Gastrocnemius medialis (tissue), 4 donors: Measurements from ENCODE around the gene GPNMB. TPM values are rescaled to one million over a fixed set of nuclear protein-coding genes. Genes with fewer than 3 reads are reported as not detected.
A peak's percentile ranks its signal among the peaks of the same experiment; 100 is the strongest.

Source experiments
- ATAC-seq, 2 donors: fragments of 150-250 bp; one replicate each; pipeline ENCODE4 v1.9.1; 2016
- DNase-seq, 2 donors: peaks; one replicate each; pipeline ENCODE4 v3.0.0-alpha.2; 2019
- H3K27ac ChIP-seq, 4 donors: fragments of 200-600 bp; sonication (generic); 1 replicate in 1 of 4; 2 replicates in 3 of 4; pipeline ENCODE4 v1.5.1; 2016 to 2018; ENCODE audit warnings: mild to moderate bottlenecking in 2 of 4, moderate library complexity in 1 of 4
- H3K27me3 ChIP-seq, 3 donors: fragments of 200-600 bp; sonication (generic) in 2 of 3; 1 replicate in 1 of 3; 2 replicates in 2 of 3; pipeline versions ENCODE4 v1.5.1 to v1.6.0; 2016 to 2019; ENCODE audit warnings: mild to moderate bottlenecking in 1 of 3, moderate library complexity in 1 of 3
- H3K36me3 ChIP-seq, 2 donors: fragments of 200-600 bp; sonication (generic) in 1 of 2; one replicate each; pipeline ENCODE4 v1.5.1; 2017 to 2018
- H3K4me1 ChIP-seq, 2 donors: fragments of 200-600 bp; sonication (generic) in 1 of 2; one replicate each; pipeline ENCODE4 v1.5.1; 2016 to 2017; ENCODE audit warnings: mild to moderate bottlenecking in 2 of 2
- H3K4me3 ChIP-seq, 4 donors: fragments of 200-600 bp; sonication (generic) in 3 of 4; 1 replicate in 1 of 4; 2 replicates in 3 of 4; pipeline ENCODE4 v1.5.1; 2016 to 2019; ENCODE audit warnings: mild to moderate bottlenecking in 2 of 4
- H3K9me3 ChIP-seq, 3 donors: fragments of 200-600 bp; sonication (generic) in 2 of 3; 1 replicate in 1 of 3; 2 replicates in 2 of 3; pipeline ENCODE4 v1.5.1; 2016 to 2019
- CTCF ChIP-seq, 5 experiments: fragments of 450-650 bp in 3 of 5; fragments of 200-600 bp in 2 of 5; sonication (generic) in 2 of 5; IDR thresholded peaks in 4 of 5; conservative IDR thresholded peaks in 1 of 5; 1 replicate in 4 of 5; 2 replicates in 1 of 5; pipeline ENCODE4 v1.5.1; 2016 to 2019; ENCODE audit warnings: antibody characterized with exemption in 5 of 5, mild to moderate bottlenecking in 3 of 5, moderate library complexity in 3 of 5
- POLR2A ChIP-seq, 2 donors: fragments of 450-650 bp; IDR thresholded peaks; one replicate each; pipeline ENCODE4 v1.6.1; 2017; ENCODE audit warnings: antibody characterized with exemption in 2 of 2, mild to moderate bottlenecking in 2 of 2, moderate library complexity in 2 of 2
- in situ Hi-C, 4 donors: fragments of 200-750 bp; cut with MboI; loops; one replicate each; pipeline versions ENCODE4 v1.15.0 to v1.8.0; 2017; ENCODE audit warnings: low sequenced_read_pairs in 4 of 4
- intact Hi-C: fragments of 100-400 bp; cut with DNase I; formaldehyde crosslinking; loops from one replicate; pipeline ENCODE4 v1.15.1; 2023; ENCODE audit warnings: low total_unique reads
- total RNA-seq, 4 donors: library from RNA; depleted of rRNA; stranded (reverse); fragments of >200 nt; gene quantifications; one replicate each; pipeline versions ENCODE4 v1.1.0 to v1.2.3, GENCODE V29; 2016

The GPNMB gene
- total RNA-seq, 4 donors from 2014 or later, result 14.7 to 32.1 (median 17.3) TPM

GRCh38 chr7:23214423-23214822 lies 32.2 kb upstream of the GPNMB start:
- ATAC-seq (no peak), DNase-seq (no peak)
- H3K27me3 ChIP-seq, result no peaks in the 10 kb centered on the region
- intact Hi-C loops, result no loop called here
- H3K4me1 ChIP-seq, result no peaks in the 10 kb centered on the region
- H3K4me3 ChIP-seq, result no peak overlapping the region
- in situ Hi-C loops, result no loop called here
- H3K9me3 ChIP-seq, result no peaks in the 10 kb centered on the region
- TF ChIP-seq POLR2A (IDR thresholded peaks at IDR 0.05), result no peak
- TF ChIP-seq CTCF (IDR thresholded peaks at IDR 0.05 in 4 of 5, conservative IDR thresholded peaks at IDR 0.05 in 1 of 5), result no peak
- H3K27ac ChIP-seq, result no peak overlapping the region
- H3K36me3 ChIP-seq, result no peaks in the 10 kb centered on the region

- intact Hi-C loops (no loop called here), in situ Hi-C loops (no loop called here)
- no peaks in the 10 kb centered on the region for H3K36me3 ChIP-seq
- H3K27me3 ChIP-seq, result no peaks in the 10 kb centered on the region
- H3K4me1 ChIP-seq, result no peaks in the 10 kb centered on the region
- H3K27ac ChIP-seq, result no peak overlapping the region
- TF ChIP-seq POLR2A (IDR thresholded peaks at IDR 0.05) (no peak), CTCF (IDR thresholded peaks at IDR 0.05 in 4 of 5, conservative IDR thresholded peaks at IDR 0.05 in 1 of 5) (no peak)
- H3K9me3 ChIP-seq, result no peaks in the 10 kb centered on the region
- DNase-seq (no peak), ATAC-seq (no peak)
- H3K4me3 ChIP-seq, result no peak overlapping the region
Observed at GRCh38 chr7:23214938-23215337, 31.6 kb upstream of the GPNMB start.

- peak; percentile 30 to 52 for DNase-seq
- Histone ChIP-seq H3K4me3 (no peak overlapping the region), H3K27me3 (no peaks in the 10 kb centered on the region), H3K9me3 (no peaks in the 10 kb centered on the region), H3K4me1 (no peaks in the 10 kb centered on the region), H3K27ac (no peak overlapping the region), H3K36me3 (no peaks in the 10 kb centered on the region)
- intact Hi-C loops, result no loop called here
- no peak for ATAC-seq
- TF ChIP-seq CTCF (IDR thresholded peaks at IDR 0.05 in 4 of 5, conservative IDR thresholded peaks at IDR 0.05 in 1 of 5), result no peak
- TF ChIP-seq POLR2A (IDR thresholded peaks at IDR 0.05), result no peak
- in situ Hi-C loops, result no loop called here
Observed at GRCh38 chr7:23216021-23216420, 30.6 kb upstream of the GPNMB start.

GRCh38 chr7:23218196-23218595 lies 28.4 kb upstream of the GPNMB start:
- Histone ChIP-seq H3K4me3 (no peak overlapping the region), H3K4me1 (peaks cover 0 to 5% of the 10 kb centered on the region in 2 donors), H3K27me3 (no peaks in the 10 kb centered on the region), H3K27ac (no peak overlapping the region), H3K36me3 (no peaks in the 10 kb centered on the region), H3K9me3 (no peaks in the 10 kb centered on the region)
- in situ Hi-C loops (no loop called here), intact Hi-C loops (no loop called here)
- no peak for TF ChIP-seq POLR2A (IDR thresholded peaks at IDR 0.05)
- no peak for ATAC-seq
- DNase-seq, result no peak

GRCh38 chr7:23220690-23221305 lies 25.8 kb upstream of the GPNMB start:
- ATAC-seq (no peak), DNase-seq (no peak)
- TF ChIP-seq POLR2A (IDR thresholded peaks at IDR 0.05) (no peak), CTCF (IDR thresholded peaks at IDR 0.05 in 4 of 5, conservative IDR thresholded peaks at IDR 0.05 in 1 of 5) (no peak)
- no peaks in the 10 kb centered on the region for H3K9me3 ChIP-seq
- no peaks in the 10 kb centered on the region for H3K27me3 ChIP-seq
- peaks cover 0 to 5% of the 10 kb centered on the region in 2 donors for H3K4me1 ChIP-seq
- in situ Hi-C loops (no loop called here), intact Hi-C loops (no loop called here)
- H3K4me3 ChIP-seq, result no peak overlapping the region
- H3K36me3 ChIP-seq, result no peaks in the 10 kb centered on the region
- H3K27ac ChIP-seq, result no peak overlapping the region
